PFSK-1 (cell line): ENCODE results near the gene PAX2.

Experiments used
- FOXP2 ChIP-seq: optimal IDR thresholded peaks from 2 replicates; pipeline ENCODE3; 2011; ENCODE audit warnings: borderline replicate concordance, control low read depth, inconsistent platforms; ENCODE audit not compliant: insufficient read depth; ENCODE audit errors: extremely low read length, extremely low read depth
- POLR2AphosphoS5 ChIP-seq: IDR thresholded peaks from 2 replicates; pipeline ENCODE4 v1.6.1; 2012; ENCODE audit warnings: low read depth, mild to moderate bottlenecking, control low read depth, low read length, moderate library complexity
- REST ChIP-seq, 2 experiments: IDR thresholded peaks; 2 replicates each; pipeline versions ENCODE4 v1.6.1 to v1.8.0; 2011 to 2012; ENCODE audit warnings: low read depth in 2 of 2, low read length in 2 of 2, control low read depth in 1 of 2, inconsistent platforms in 1 of 2, mild to moderate bottlenecking in 1 of 2, moderate library complexity in 1 of 2; ENCODE audit not compliant: insufficient read depth in 1 of 2
- SIN3A ChIP-seq: IDR thresholded peaks from 2 replicates; pipeline ENCODE4 v1.6.1; 2012; ENCODE audit warnings: mild to moderate bottlenecking, low read length, moderate library complexity, borderline replicate concordance; ENCODE audit not compliant: insufficient read depth
- TAF1 ChIP-seq: IDR thresholded peaks from 2 replicates; pipeline ENCODE4 v1.6.1; 2012; ENCODE audit warnings: low read length, control low read depth, borderline replicate concordance; ENCODE audit not compliant: insufficient read depth

PAX2 gene

DNA sequence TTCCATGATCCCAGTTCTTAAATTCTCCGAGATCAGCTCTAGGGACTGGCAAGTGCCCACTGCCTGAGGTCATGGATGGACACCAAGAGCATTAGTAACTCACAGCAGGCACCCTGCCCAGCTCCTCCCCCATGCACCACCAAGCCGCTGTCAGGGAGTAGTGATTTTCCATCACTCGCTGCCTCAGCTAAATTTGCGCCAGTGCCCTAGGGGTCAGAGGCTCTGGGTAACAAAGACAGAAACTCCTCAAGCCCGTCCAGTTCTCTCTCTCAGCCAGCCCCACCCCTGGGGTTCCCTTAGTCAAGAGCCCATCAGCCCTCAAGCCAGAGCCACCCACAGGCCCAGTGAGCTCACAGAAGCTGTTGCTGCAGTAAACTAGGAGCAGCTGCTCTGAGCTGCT is 30.0 kb downstream of the PAX2 start:
- TF ChIP-seq REST (IDR thresholded peaks at IDR 0.05; ENCODE audit: insufficient read depth in 1 of 2, low read depth in 2 of 2, low read length in 2 of 2) (no peak), SIN3A (no peak), TAF1 (no peak), FOXP2 (no peak), POLR2AphosphoS5 (no peak)

DNA sequence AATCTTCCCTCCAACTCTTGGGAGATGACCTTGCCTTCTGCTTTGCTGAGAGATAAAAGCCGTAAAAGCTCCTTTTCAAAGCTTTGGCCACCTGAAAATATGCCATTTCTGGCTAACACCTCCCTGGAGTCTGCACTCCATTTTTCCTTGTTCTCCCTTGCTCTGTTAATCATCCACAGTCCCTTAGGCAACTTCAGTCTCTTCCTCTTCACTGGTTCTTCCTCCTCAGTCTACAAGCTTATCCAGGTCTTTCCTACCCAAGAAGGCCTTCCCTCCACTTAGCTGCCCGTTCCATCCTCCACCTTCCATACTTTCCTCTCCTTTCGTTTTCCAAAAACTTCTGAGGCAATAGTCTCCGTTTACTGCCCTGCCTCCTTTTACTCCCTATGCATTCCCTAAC is 30.5 kb downstream of the PAX2 start:
- TF ChIP-seq FOXP2 (no peak), REST (IDR thresholded peaks at IDR 0.05; ENCODE audit: insufficient read depth in 1 of 2, low read depth in 2 of 2, low read length in 2 of 2) (no peak)

- TF ChIP-seq TAF1 (no peak), POLR2AphosphoS5 (no peak), REST (IDR thresholded peaks at IDR 0.05; ENCODE audit: insufficient read depth in 1 of 2, low read depth in 2 of 2, low read length in 2 of 2) (no peak), FOXP2 (no peak), SIN3A (no peak)
Observed at GRCh38 chr10:100776671-100777070, 31.3 kb downstream of the PAX2 start.

GRCh38 chr10:100779329-100779728 is 33.9 kb downstream of the PAX2 start:
- TF ChIP-seq FOXP2 = no peak
- TF ChIP-seq POLR2AphosphoS5 = no peak
- TF ChIP-seq SIN3A = no peak
- no peak for TF ChIP-seq REST (IDR thresholded peaks at IDR 0.05; ENCODE audit: insufficient read depth in 1 of 2, low read depth in 2 of 2, low read length in 2 of 2)
- no peak for TF ChIP-seq TAF1

GRCh38 chr10:100780324-100780723 is 34.9 kb downstream of the PAX2 start:
- TF ChIP-seq REST (IDR thresholded peaks at IDR 0.05; ENCODE audit: insufficient read depth in 1 of 2, low read depth in 2 of 2, low read length in 2 of 2) (no peak), FOXP2 (no peak), SIN3A (no peak), POLR2AphosphoS5 (no peak), TAF1 (no peak)
